ENCODE data around the gene STK39. TPM values are rescaled to one million over a fixed set of nuclear protein-coding genes. Genes with fewer than 3 reads are reported as not detected.
"Not testable (repeated sequence)": the region's sequence is repeated elsewhere in the genome, so short reads cannot be mapped to it uniquely, and the experiment has no call there.

Gene STK39
- total RNA-seq, 1 donor from 2014 or later, result 63.7 TPM

DNA sequence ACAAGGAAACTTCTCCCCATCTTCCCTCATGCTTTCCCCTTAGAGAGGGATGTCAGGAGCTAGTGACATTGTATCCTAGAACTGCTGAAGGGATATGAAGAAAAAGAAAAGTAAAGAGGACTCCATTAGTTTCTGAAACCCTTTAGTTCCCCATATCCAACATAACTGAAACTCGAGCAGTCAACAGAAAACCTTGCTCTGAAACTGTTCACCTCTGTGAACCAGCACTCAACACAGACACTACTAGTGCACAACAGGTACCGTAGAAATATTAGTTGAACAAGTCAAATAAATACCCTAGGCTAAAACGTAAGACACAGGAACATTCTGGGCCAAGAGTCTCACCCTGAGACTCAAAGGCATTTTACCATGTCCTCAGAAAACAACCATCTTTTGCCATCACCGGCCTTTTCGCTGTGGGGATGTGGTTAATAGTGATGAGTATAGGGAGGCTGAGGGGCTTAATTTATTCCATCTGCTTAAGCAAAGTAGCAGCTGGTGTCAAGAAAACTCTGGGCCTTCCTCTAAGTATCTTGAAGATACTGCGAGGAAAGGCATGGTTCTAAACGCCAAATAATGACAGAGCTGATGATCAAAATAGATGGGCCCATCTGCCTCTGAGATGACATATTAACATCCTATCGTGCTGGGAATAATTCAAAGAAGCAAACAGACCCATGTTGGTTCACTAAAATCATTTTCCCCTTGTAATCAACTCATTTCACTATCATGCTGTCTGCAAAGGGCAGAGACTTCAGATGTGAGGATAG lies 156.8 kb downstream of the STK39 start:
- DNase-seq (ENCODE audit: low spot score), result no peak

DNA sequence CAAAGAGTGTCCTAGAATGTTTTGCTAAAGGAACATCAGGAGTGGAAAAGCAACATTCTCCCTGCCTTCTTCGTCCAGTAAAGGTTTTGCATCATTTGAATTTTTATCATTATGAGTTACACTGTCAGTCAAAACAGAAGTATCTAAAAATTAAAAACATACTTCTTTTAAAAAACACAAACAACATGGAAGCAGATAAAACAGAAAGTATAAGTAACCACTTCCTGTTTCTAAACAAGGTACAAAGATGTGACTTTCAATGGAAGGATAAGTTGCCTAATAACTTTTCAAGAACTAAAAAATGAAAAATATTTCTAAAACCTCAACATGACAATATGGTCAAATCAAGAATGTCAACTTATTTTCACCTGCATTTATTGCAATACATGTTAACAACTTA lies 158.2 kb downstream of the STK39 start:
- DNase-seq (ENCODE audit: low spot score), result no peak

DNA sequence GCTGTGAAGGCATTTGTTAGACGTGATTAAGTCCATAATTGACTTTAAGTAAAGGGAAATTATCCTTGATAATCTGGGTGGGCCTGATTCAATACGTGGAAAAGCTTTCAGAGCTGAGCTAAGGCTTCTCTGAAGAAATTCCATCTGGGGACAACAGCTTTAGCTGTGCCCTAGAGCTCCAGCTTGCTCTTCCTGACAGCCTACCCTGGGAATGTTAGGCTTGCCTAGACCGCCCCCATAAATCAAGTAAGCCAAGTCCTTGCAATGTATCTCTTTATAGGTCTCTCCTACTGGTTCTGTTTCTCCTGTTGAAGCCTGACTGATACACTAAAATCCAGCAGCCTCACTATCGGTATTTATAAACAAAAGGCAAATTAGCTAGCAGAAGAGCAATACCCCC lies 160.0 kb downstream of the STK39 start:
- DNase-seq (ENCODE audit: low spot score), result no peak

DNA sequence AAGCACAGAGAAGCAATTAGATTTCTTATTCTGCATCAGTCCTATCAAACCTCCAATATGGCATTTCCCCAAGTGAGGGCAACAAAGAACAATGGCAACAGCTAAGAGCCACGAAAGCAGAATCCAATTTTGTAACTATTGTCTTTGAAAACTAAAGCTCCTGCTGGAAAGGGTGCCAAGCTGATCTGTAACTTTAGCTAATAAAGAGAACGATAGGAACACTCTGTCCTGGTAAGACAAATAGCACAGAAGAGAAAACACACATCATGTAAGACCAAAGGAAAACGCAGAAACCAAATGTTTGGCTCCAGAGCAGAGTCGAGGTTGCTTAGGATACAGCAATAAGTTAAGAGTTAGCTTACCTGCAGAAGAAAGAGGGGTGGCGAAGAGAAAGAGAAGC lies 160.5 kb downstream of the STK39 start:
- DNase-seq (ENCODE audit: low spot score), result no peak

DNA sequence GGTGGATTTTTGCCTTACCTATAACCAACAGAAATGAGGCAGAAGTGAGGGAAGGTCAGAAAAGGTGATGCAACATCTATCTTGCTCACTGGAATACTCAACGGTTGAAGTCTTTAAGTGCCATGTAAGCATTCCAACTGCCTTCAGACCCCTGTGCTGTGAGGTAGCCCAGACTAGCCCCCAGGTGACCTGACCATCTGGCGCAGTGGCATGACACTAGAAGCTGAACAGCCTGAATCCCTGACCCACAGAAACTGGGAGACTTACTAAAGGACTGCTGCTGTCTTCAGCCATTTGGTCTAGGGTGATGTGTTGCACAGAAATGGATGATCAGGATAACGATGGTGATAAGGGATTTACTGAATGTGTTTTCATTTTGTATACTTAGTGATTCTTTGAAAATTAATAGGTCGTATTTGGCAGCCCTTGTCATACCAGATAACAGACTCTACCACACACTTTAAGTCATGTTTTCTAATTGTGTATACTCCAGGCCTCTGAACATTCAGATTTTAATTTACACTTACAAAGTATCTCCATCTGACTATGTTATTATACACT lies 161.5 kb downstream of the STK39 start:
- no peak for DNase-seq (ENCODE audit: low spot score)

DNA sequence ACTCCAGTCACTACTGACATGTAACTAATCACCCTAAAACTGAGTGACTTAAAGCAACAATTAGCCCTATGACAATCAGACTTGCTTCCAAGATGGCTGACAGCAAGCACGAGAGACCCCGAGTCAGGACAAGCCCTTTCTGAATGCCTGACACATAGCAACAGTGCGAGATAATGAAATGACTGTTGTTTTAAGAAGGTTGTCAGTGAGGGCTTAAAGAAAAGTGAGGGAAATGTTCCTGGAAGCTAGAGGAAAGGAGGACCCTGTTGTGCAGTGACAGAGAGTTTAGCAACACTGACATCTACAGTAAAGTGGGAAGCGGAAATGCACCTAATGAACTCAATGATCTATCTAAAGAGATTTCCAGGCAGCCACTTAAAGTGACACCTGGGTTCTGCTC lies 163.1 kb downstream of the STK39 start:
- no peak for DNase-seq (ENCODE audit: low spot score)

DNA sequence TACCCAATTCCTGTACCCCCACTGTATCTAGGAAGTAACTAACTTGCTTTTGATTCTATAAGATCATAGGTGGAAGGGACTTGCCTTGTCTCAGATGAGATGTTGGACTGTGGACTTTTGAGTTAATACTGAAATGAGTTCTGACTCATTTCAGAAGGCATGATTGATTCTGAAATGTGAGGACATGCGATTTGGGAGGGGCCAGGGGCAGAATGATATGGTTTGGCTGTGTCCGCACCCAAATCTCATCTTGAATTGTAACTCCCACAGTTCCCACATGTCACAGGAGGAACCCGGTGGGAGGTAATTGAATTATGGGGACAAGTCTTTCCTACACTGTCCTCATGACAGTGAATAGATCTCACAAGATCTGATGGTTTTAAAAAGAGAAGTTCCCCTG lies 165.9 kb downstream of the STK39 start:
- not testable (repeated sequence) for DNase-seq (ENCODE audit: low spot score)

DNA sequence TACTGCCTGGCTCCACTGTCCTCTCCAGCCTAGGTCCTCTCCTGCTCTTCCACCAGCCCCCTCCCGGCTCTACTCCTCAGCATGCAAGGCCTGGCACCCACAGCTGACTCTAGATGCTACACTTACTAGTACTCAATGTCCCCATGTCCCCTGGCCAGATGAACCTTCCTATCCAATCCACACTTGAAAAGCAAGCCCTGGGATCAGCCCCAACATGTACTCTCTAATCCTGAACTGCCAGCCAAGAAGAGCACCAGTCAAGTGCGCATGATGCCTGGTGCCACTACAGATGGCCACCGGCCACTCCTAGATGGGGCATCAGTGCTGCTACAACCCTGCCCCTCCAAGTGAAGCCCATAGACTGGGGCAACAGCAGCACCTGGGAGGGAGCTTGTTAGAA lies 168.2 kb downstream of the STK39 start:
- no peak for DNase-seq (ENCODE audit: low spot score)

DNA sequence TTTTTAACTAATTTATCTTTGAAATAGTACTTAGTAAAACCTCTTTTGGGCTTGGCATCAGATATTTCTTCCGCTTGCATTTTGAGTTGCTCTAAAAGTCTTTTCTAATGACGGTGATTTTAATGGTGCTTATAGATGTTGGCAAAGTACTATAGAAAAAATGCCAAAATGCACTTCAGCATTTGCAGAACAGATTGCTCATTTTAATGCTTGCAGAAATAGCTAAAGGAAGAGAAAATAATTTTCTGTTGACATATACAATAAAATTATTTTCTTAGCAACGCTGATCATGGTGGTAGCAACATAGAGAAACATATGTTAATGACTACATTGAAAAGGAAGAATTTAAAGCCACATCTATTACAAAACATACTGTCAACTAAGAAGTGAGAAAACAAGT lies 170.7 kb downstream of the STK39 start:
- no peak for DNase-seq (ENCODE audit: low spot score)

DNA sequence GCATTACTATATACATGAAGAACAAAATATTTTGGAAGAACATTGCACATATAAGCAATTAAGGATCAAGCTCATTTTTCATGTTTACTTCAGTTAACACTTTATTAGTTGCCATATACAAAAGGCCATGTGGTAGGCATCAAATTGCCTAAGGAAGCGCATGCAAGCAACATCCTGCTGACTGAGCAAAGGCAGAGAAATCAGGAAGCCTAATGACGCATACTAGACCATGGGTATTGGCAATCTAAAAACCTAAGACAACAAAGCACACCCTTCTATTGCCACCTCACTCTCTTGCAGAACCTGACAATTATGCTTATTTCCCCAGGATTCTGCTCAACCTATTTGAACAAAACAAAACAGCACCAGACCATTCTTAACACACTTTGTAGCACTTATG lies 171.9 kb downstream of the STK39 start:
- no peak for DNase-seq (ENCODE audit: low spot score)

DNA sequence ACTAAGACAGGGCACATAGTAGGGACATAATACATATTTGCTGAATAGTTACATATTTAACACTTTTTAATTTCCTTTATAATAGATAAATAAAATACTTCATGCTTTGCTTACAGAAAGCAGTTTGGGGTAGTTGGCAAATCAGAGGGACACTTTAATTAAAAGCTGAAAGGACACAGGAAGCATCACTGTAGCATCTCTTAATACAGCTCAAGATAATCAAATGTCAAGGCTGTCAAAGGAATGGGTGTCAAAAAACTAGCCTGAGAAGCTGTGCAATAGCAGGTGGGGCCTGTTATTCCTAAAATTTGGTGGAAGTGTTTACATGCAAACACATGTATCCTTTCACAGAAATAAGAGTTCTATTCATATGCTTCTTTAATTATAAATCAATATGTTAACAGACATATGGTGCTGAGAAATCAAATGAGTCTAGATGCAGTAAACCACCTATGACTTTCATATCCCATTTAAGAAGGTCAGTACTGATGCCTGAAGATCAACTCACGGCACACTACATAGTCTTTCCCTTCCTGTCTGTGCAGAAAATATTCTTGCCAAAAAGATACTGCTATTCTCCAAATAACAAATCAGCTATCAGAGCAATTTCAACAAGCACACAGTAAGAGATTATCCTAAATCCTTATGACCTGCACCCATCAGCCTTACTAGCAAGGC lies 174.6 kb downstream of the STK39 start:
- DNase-seq (ENCODE audit: low spot score), result no peak

DNA sequence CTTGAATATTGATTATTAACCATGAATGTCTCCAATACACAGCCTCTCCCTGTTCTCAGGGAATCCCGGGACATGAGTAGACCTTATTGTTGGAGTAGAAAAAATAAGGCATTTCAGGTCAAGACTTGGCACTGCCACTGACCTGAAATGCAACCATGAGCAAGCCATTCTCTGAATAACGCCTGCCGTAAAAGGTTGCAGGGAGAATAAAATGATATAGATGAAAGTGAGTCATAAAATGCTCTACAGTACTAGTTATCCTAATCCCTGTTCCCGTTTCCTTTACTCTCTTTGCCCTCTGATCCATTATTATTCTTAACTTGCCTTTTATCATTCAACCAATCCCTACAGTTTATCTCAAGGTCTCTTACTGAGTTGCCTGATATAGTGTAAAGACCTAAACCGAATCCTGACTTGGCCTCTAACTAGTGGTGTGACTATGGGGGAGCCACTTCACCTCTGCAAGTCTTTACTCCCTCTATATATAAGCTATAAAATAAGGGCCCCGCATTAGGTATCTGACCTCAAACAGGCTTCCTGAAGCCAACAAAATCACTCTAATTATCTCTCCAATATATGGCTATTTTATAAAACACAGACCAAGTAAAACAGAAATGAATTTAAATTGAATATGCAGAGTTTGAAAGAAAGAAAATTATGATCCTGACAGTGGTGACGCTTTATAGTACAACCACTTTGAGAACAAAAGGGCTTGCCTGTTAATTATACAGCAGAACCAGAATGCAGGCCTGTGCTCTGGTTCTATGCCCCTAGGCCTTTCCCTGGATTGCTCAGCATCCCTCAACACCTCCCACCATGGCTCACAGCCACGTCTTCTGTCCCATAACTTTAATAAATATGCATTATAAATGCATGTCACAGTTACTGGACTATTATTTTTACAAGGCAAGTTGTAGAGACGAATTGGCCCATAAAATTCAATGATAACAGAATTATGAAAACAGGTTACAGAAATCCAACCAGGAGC lies 183.1 kb downstream of the STK39 start:
- DNase-seq (ENCODE audit: low spot score), result no peak

DNA sequence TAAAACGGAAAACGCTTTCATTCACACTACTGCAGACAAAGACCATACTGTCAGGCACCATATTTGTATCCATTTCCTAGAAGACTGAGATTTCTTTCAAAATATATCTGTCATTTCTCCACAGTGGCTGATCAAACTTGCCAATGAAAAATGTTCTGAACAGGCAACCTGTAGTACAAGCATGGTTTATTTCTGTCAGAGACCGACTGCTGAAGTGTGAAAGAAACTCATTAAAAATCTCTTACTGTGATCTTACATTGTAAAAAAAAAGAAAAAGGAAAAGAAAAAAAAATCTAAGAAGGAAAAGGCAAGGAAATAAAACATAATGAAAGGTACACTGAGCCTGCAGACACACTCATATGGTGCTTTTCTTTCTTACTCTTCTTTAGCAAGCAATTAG lies 184.5 kb downstream of the STK39 start:
- DNase-seq (ENCODE audit: low spot score), result no peak

DNA sequence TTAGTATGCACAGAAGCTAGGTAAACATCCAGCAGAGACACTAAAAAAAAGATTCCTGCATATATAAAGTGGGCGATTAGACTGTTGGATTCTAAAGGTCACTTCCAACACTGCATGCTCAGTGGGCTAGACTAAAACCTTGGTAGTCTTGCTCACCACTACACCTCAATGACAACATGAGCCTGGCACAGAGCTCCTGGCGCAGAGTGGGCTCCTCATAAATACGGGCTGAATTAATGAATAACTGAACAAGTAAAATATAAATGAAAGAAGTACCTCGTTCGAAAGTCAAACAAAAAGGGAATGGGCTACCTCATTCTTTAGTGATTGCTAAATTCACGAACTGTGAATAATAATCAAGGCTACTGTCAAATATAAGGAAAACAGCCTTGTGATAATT lies 185.3 kb downstream of the STK39 start:
- DNase-seq (ENCODE audit: low spot score), result no peak

DNA sequence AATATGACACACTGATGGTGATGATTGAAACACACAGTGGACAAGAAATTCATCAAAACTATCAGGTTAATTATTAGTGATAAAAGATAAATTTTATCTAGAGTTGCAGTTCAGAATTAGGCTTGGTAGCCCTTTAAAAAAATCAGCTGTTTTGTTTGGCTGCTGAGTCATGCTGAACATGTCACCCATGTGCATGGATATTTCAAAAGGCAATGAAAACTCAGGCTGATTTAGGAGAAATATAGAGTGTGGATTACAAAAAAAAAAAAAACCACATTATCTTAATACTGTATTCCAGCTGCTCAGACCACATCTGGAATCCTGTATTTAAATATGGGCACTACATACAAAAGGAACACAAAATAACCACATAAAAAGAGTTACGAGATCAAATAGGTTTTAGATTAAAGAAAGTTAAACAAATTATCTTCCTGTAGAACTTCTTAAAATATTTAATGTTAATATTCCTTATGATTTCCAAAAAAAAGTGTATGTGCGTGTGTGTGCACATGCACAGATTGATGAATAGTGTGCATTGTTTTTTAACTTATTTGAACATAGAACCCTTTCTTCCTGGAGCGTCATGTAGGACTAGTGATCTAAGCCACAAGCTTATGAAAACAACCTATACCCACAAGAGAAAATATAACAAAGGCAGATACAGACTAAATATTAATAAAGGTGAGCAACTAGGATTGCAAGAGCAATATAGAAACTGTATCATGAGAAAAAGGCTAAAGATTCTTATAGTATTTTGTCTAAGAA lies 186.2 kb downstream of the STK39 start:
- no peak for DNase-seq (ENCODE audit: low spot score)

DNA sequence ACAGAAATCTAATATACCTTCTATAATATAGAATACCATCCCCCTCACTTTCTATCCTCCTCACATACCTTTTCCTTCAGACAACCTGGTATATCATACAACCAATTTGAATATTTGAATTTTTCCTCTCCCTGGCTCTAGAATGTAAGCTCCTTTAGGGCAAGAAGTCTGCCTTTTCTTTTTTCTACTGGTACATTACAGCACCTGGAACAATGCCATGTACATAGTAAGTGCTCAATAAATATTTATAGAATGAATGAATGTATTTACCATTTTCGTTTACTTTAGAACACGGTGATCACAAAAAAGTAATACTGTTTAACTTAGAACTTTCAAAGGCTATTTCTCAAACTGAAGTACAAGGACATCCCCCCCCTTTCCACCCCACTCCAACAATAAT lies 187.6 kb downstream of the STK39 start:
- no peak for DNase-seq (ENCODE audit: low spot score)

DNA sequence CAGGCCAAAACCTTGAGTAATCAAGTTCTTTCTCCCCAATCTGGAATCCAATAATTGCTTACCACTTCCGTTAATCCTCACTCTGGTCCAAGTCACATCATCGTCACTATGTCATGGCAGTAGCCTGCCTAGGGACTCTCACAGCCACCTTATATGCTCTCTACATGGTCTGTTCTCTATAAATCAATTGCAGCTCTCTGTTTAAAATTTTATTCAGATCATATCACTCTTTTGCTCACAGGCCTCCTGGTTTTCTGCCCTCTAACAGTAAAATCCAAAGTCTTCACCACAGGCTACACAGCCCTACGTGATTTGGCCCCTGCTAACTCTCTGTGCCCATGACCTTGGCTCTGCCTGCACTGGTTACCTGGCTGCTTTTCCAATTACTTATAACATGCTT lies 188.7 kb downstream of the STK39 start:
- DNase-seq (ENCODE audit: low spot score), result no peak

DNA sequence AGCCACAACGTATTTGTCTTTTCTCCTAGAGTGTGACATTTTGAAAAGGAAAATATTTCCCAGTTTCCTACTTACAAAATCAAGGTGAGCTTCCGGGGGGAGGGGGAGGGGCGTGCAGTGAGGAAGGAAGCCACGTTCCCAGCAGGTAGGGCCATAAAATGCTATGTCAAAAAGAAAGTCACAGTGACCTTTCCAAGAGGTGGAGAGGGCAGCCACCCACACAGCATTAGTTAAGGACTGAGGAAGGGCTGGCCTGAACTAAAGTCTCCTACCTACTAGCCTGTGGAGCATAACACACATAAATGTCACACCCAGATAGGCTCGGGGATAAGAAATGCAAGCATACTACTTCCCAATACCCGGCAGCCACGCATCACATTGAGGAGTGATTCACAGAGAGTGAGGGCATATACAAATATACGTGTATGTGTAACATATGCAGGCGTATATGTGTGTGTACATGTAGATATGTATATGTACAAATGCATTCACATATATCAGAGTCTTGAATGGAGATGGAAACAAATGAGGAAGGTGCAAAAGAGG lies 191.1 kb downstream of the STK39 start:
- DNase-seq (ENCODE audit: low spot score), result no peak

DNA sequence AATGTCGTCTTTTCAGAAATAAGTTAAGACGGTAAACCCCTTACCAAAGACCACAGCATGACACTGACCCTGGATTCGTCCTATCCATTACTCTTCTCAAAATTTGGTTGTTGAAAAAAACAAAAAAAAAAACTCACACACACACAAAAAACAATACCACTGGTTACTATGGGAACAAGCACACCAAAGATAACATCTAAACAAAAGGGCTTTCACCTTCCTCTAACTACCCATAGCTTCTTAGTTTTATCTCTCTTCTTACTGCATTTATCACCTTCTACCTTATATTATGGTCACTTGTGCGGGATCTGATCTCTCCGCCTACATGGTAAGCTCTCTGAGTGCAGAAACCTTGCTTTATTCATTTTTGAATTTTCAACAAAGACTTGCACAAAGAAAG lies 192.7 kb downstream of the STK39 start:
- DNase-seq (ENCODE audit: low spot score), result no peak

DNA sequence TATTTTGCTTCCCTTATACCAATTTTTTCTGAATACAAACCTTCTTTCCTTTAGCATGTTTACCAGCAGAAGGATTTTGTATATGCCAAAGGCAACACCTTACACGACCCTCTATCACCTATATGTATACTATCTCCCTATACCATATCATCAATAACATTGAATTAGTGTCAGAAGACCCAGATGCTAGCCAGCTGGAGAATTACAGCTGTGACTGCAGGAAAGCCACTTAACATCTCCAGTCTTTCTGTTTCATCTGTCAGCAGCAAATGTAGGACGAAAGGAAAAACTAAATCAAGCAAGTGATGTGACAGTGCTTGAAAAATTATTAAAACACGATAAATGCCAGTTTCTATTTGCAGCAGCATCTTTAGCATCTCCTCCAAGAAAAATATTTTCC lies 193.7 kb downstream of the STK39 start:
- no peak for DNase-seq (ENCODE audit: low spot score)

DNA sequence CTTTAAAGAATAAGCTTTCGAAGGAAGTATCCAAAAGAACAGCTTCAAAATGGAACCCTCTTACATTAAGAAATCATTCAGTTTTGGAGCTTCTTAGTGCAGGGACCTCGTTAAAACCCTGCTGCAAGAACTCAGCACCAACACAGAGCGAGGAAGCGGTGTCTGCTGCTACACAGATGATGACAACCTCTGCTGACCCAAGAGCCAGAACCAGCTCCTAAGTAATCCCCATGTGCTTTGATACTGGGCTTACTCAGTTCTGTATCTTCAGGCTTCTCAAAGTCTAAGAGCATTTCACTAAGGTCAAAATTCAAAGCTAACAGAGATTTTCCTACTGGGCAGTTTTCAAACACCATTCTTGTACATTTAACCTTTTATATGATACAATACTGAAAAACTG lies 194.6 kb downstream of the STK39 start:
- DNase-seq (ENCODE audit: low spot score), result no peak

Data from ureter (tissue), 1 donor.